Activated CD4-positive, alpha-beta T cell treated with anti-CD3 and anti-CD28 coated beads, Interleukin-2, amount 50 U/mL, for 16 hours (primary cell): Measurements from ENCODE around the gene GPR108.
A peak's percentile ranks its signal among the peaks of the same experiment; 100 is the strongest.
"Not testable (repeated sequence)": the region's sequence is repeated elsewhere in the genome, so short reads cannot be mapped to it uniquely, and the experiment has no call there.

Experiments used
- DNase-seq: peaks from one replicate; pipeline ENCODE4 v3.0.0-alpha.2; 2020

Gene GPR108

GRCh38 chr19:6718741-6719539 lies 18.4 kb downstream of the GPR108 start:
- DNase-seq, result peak; percentile 34

GRCh38 chr19:6718111-6718740 lies 19.2 kb downstream of the GPR108 start:
- no peak for DNase-seq

GRCh38 chr19:6717441-6717971 lies 19.9 kb downstream of the GPR108 start:
- no peak for DNase-seq

GRCh38 chr19:6717036-6717435 lies 20.3 kb downstream of the GPR108 start:
- no peak for DNase-seq

- no peak for DNase-seq
Measured at GRCh38 chr19:6716610-6716970, 20.8 kb downstream of the GPR108 start.

GRCh38 chr19:6714749-6715555 lies 22.4 kb downstream of the GPR108 start:
- no peak for DNase-seq

- no peak for DNase-seq
Measured at GRCh38 chr19:6713773-6714692, 23.3 kb downstream of the GPR108 start.

GRCh38 chr19:6712692-6713670 lies 24.4 kb downstream of the GPR108 start:
- DNase-seq, result no peak

GRCh38 chr19:6712231-6712630 lies 25.1 kb downstream of the GPR108 start:
- DNase-seq, result no peak

- no peak for DNase-seq
Measured at GRCh38 chr19:6711605-6712004, 25.8 kb downstream of the GPR108 start.

- DNase-seq, result no peak
Measured at GRCh38 chr19:6711078-6711361, 26.4 kb downstream of the GPR108 start.

GRCh38 chr19:6710273-6711077 lies 26.9 kb downstream of the GPR108 start:
- DNase-seq, result no peak

- no peak for DNase-seq
Measured at GRCh38 chr19:6709549-6709948, 27.8 kb downstream of the GPR108 start.

GRCh38 chr19:6708913-6709312 lies 28.5 kb downstream of the GPR108 start:
- DNase-seq, result not testable (repeated sequence)

GRCh38 chr19:6708346-6708745 lies 29.0 kb downstream of the GPR108 start:
- DNase-seq, result no peak

GRCh38 chr19:6707658-6708018 lies 29.7 kb downstream of the GPR108 start:
- DNase-seq, result no peak

GRCh38 chr19:6707011-6707657 lies 30.2 kb downstream of the GPR108 start:
- no peak for DNase-seq

- DNase-seq, result no peak
Measured at GRCh38 chr19:6706633-6706958, 30.8 kb downstream of the GPR108 start.

GRCh38 chr19:6705931-6706632 lies 31.3 kb downstream of the GPR108 start:
- no peak for DNase-seq
